Spleen (tissue), 11 donors: ENCODE measurements around the gene NLRP11. TPM values are rescaled to one million over a fixed set of nuclear protein-coding genes. Genes with fewer than 3 reads are reported as not detected.
"Not testable (repeated sequence)": the region's sequence is repeated elsewhere in the genome, so short reads cannot be mapped to it uniquely, and the experiment has no call there.

Experiments
- DNase-seq: peaks from one replicate; pipeline ENCODE4 v3.0.0-alpha.2; 2020
- H3K27ac ChIP-seq, 8 donors: fragments of 200-600 bp; sonication (generic) in 7 of 8; 1 replicate in 4 of 8; 2 replicates in 4 of 8; pipeline versions ENCODE4 v1.5.0 to v1.8.0; 2016 to 2021; ENCODE audit warnings: inconsistent platforms in 4 of 8, mild to moderate bottlenecking in 4 of 8, moderate library complexity in 1 of 8
- H3K27me3 ChIP-seq, 7 donors: fragments of 200-600 bp; sonication (generic) in 6 of 7; replicated peaks in 1 of 7; 1 replicate in 4 of 7; 2 replicates in 3 of 7; pipeline versions ENCODE4 v1.5.0 to v1.8.0; 2016 to 2021; ENCODE audit warnings: inconsistent platforms in 3 of 7, mild to moderate bottlenecking in 1 of 7
- H3K36me3 ChIP-seq, 6 donors: fragments of 200-600 bp; sonication (generic) in 5 of 6; 1 replicate in 4 of 6; 2 replicates in 2 of 6; pipeline versions ENCODE4 v1.5.0 to v1.8.0; 2016 to 2021; ENCODE audit warnings: inconsistent platforms in 2 of 6
- H3K4me1 ChIP-seq, 6 donors: fragments of 200-600 bp; sonication (generic) in 5 of 6; 1 replicate in 3 of 6; 2 replicates in 3 of 6; pipeline versions ENCODE4 v1.5.0 to v1.8.0; 2016 to 2021; ENCODE audit warnings: inconsistent platforms in 3 of 6
- H3K4me3 ChIP-seq, 8 donors: fragments of 200-600 bp; sonication (generic) in 7 of 8; 1 replicate in 4 of 8; 2 replicates in 4 of 8; pipeline versions ENCODE4 v1.5.0 to v1.8.0; 2016 to 2021; ENCODE audit warnings: inconsistent platforms in 4 of 8, mild to moderate bottlenecking in 4 of 8, moderate library complexity in 2 of 8
- H3K9me3 ChIP-seq, 8 donors: fragments of 200-600 bp; sonication (generic) in 7 of 8; 1 replicate in 4 of 8; 2 replicates in 4 of 8; pipeline versions ENCODE4 v1.5.0 to v1.8.0; 2016 to 2021; ENCODE audit warnings: inconsistent platforms in 4 of 8
- POLR2A ChIP-seq, 3 donors: fragments of 450-650 bp; IDR thresholded peaks; one replicate each; pipeline ENCODE4 v1.5.1; 2017; ENCODE audit warnings: antibody characterized with exemption in 3 of 3, mild to moderate bottlenecking in 1 of 3
- POLR2AphosphoS5 ChIP-seq, 3 donors: sonication (generic); formaldehyde crosslinking; IDR thresholded peaks; one replicate each; pipeline ENCODE4 v1.5.1; 2017; ENCODE audit warnings: antibody characterized with exemption in 3 of 3
- WGBS, 5 donors: extraction: QIAGEN DNeasy Blood & Tissue Kit in 3 of 5; methylation state at CpG; one replicate each; pipeline versions ENCODE4 v1.1.5 to v1.1.7; 2013 to 2018; 5-methylcytosine and 5-hydroxymethylcytosine counted together
- intact Hi-C: fragments of 100-400 bp; cut with DNase I; formaldehyde crosslinking; loops from one replicate; pipeline ENCODE4 v1.15.0; 2023; ENCODE audit warnings: low total_unique reads
- polyA plus RNA-seq, 3 donors: library from polyadenylated mRNA; stranded (reverse); fragments of 200-250 nt; gene quantifications; one replicate each; pipeline ENCODE4 v1.2.1, GENCODE V29; 2013
- total RNA-seq, 7 donors: library from RNA; depleted of rRNA in 3 of 7; stranded (reverse); fragments of >200 nt in 3 of 7; fragmentation: NEBNext Ultra II Directional in 4 of 7; extraction: Animal tissue kit (Norgen Biotek cat#: 25700) in 4 of 7; gene quantifications; one replicate each; pipeline versions ENCODE4 v1.1.0 to v1.2.1, GENCODE V29; 2016 to 2021
- TF ChIP-seq, protein P1 (sequence below), 11 experiments: fragments of 200-600 bp in 7 of 11; fragments of 450-650 bp in 4 of 11; sonication (generic) in 4 of 11; IDR thresholded peaks in 8 of 11; conservative IDR thresholded peaks in 3 of 11; 1 replicate in 7 of 11; 2 replicates in 4 of 11; pipeline versions ENCODE4 v1.4.0 to v1.8.0; 2016 to 2021; ENCODE audit warnings: antibody characterized with exemption in 11 of 11, inconsistent platforms in 4 of 11, mild to moderate bottlenecking in 1 of 11
- donor health status: healthy with polysubstance abuse.
- donor health status: DM: no; HTN: no; CAD: no; lungs with moderate emphysema.
- donor health status: DM: no; HTN: no; CAD: no.
- donor health status: Bipolar disorder and iron deficiency.
- donor health status: healthy.
- donor health status: DM: no; HTN: no; CAD: no.
- donor health status: DM: yes; HTN: yes; CAD: no.

The NLRP11 gene
- total and polyA plus RNA-seq, 10 donors: 0.03 to 0.22 (median 0.11) TPM; not detected in 6

DNA sequence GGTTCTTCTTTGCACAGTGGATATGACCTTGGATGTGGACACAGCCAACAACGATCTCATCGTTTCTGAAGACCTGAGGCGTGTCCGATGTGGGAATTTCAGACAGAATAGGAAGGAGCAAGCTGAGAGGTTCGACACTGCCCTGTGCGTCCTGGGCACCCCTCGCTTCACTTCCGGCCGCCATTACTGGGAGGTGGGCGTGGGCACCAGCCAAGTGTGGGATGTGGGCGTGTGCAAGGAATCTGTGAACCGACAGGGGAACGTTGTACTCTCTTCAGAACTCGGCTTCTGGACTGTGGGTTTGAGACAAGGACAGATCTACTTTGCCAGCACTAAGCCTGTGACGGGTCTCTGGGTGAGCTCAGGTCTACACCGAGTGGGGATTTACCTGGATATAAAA lies 53.5 kb downstream of the NLRP11 start:
- TF ChIP-seq POLR2AphosphoS5 (IDR thresholded peaks at IDR 0.05): no peak
- TF ChIP-seq, protein P1, sequence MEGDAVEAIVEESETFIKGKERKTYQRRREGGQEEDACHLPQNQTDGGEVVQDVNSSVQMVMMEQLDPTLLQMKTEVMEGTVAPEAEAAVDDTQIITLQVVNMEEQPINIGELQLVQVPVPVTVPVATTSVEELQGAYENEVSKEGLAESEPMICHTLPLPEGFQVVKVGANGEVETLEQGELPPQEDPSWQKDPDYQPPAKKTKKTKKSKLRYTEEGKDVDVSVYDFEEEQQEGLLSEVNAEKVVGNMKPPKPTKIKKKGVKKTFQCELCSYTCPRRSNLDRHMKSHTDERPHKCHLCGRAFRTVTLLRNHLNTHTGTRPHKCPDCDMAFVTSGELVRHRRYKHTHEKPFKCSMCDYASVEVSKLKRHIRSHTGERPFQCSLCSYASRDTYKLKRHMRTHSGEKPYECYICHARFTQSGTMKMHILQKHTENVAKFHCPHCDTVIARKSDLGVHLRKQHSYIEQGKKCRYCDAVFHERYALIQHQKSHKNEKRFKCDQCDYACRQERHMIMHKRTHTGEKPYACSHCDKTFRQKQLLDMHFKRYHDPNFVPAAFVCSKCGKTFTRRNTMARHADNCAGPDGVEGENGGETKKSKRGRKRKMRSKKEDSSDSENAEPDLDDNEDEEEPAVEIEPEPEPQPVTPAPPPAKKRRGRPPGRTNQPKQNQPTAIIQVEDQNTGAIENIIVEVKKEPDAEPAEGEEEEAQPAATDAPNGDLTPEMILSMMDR (IDR thresholded peaks at IDR 0.05 in 8 of 11, conservative IDR thresholded peaks at IDR 0.05 in 3 of 11): no peak
- TF ChIP-seq POLR2A (IDR thresholded peaks at IDR 0.05): no peak
- H3K4me1 ChIP-seq: no peaks in the 10 kb centered on the region
- no peak overlapping the region for H3K27ac ChIP-seq
- no peak for DNase-seq
- no peaks in the 10 kb centered on the region for H3K9me3 ChIP-seq
- 83 to 90% (median 85%) methylated on average over 16 of the region's 16 CpGs for WGBS, 5 donors
- H3K4me3 ChIP-seq: no peak overlapping the region
- no peaks in the 10 kb centered on the region for H3K36me3 ChIP-seq
- peaks cover 0 to 49% (median 3%) of the 10 kb centered on the region in 7 donors for H3K27me3 ChIP-seq
- intact Hi-C loops: no loop called here

DNA sequence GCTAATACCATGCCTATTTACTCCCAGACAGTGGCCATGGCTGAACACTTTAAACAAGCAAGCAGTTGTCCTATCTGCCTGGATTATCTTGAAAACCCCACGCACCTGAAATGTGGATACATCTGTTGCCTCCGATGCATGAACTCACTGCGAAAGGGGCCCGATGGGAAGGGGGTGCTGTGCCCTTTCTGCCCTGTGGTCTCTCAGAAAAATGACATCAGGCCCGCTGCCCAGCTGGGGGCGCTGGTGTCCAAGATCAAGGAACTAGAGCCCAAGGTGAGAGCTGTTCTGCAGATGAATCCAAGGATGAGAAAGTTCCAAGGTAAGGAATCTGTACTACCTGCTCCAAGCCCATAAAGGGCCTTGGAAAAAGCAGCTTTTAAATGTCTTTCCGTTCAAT lies 54.3 kb downstream of the NLRP11 start:
- Histone ChIP-seq H3K4me1 (no peaks in the 10 kb centered on the region), H3K27me3 (peaks cover 0 to 46% (median 3%) of the 10 kb centered on the region in 7 donors), H3K27ac (no peak overlapping the region), H3K36me3 (no peaks in the 10 kb centered on the region), H3K9me3 (no peaks in the 10 kb centered on the region), H3K4me3 (no peak overlapping the region)
- 28 to 37% (median 35%) methylated on average over 6 to 7 of the region's 7 CpGs for WGBS, 5 donors
- DNase-seq: no peak
- TF ChIP-seq, protein P1 (IDR thresholded peaks at IDR 0.05 in 8 of 11, conservative IDR thresholded peaks at IDR 0.05 in 3 of 11): no peak
- TF ChIP-seq POLR2A (IDR thresholded peaks at IDR 0.05) (no peak), POLR2AphosphoS5 (IDR thresholded peaks at IDR 0.05) (no peak)
- intact Hi-C loops: no loop called here

DNA sequence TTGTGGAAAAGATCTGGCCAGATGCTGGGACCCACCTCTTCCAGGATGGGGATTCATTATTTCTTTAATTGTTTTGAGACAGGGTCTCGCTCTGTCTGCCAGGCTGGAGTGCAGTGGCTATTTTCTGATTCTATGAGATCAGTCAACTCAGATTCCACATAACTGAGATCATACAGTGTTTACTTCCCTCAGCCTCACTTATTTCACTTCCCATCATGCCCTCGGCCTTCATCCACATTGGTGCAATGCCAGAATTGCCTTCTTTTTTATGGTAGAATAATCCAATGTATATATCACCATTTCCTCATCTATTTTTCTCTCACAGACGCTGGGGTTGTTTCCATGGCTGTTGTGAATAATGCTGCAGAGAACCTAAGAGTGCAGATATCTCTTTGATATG lies 62.2 kb downstream of the NLRP11 start:
- WGBS, 5 donors: 48 to 76% (median 59%) methylated on average over 1 to 3 of the region's 3 CpGs
- H3K4me3 ChIP-seq: not testable (repeated sequence)

DNA sequence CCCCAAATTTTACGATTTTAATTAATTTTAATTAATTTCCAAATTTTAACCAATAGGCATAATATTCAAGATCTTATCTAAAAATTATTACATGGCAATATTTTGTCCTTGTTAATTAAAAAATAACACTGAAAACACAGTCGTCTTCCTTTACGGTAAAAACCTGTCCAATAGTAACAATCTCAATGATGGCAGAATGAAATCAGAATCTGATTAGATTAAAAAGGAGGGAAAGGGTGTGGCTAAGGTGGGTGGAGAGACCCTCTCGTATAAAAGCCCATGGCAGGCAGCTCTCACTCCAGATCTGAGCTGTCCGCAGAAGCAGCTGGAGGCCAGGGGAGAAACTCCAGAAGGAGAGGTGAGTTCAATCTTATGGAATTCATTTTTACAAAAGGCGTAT lies 63.0 kb downstream of the NLRP11 start, which contains the start of gene RFPL4AL1:
Gene RFPL4AL1 (plus strand): TSS at position 301 of the 400 bp plus-strand sequence. CDS start 2,687 bp downstream, outside the sequence.
- Histone ChIP-seq H3K27me3 (peaks cover 0 to 15% (median 3%) of the 10 kb centered on the region in 7 donors), H3K9me3 (peaks cover 0 to 21% (median 3%) of the 10 kb centered on the region in 8 donors)
- H3K4me3 ChIP-seq, H3K36me3 ChIP-seq, intact Hi-C loops, H3K4me1 ChIP-seq, DNase-seq, H3K27ac ChIP-seq: not testable (repeated sequence)
- WGBS, 5 donors: 79 to 88% (median 86%) methylated on average over 5 to 6 of the region's 6 CpGs

More for the DNA sequence above, 62.2 kb downstream of the NLRP11 start:
- peaks cover 0 to 21% (median 3%) of the 10 kb centered on the region in 8 donors for H3K9me3 ChIP-seq
- DNase-seq, H3K36me3 ChIP-seq, H3K4me1 ChIP-seq, H3K27ac ChIP-seq, intact Hi-C loops: not testable (repeated sequence)
- peaks cover 0 to 15% (median 3%) of the 10 kb centered on the region in 7 donors for H3K27me3 ChIP-seq

DNA sequence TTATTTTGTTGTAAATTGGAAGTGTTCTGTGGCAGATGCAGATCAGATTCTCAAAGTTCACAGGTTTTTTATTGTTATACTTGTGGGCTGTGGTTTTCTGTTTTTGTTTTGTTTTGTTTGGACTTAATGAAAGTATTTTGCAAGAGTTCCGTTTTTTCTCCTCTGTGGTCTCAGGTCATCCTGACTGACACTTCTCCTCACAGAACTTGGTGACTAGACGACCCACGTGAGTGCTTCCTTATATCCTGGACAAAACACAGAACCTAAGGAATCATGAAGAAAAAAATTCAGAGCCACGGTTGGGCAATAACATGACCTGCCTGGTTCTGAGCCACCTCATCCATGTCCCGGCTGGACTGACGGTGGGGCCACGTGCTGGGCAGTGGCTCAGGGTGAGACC lies 65.3 kb downstream of the NLRP11 start:
- WGBS, 5 donors: 56 to 72% (median 62%) methylated on average over 7 of the region's 7 CpGs
- no peak overlapping the region for H3K4me3 ChIP-seq
- intact Hi-C loops: no loop called here
- TF ChIP-seq, protein P1 (IDR thresholded peaks at IDR 0.05 in 8 of 11, conservative IDR thresholded peaks at IDR 0.05 in 3 of 11): no peak
- TF ChIP-seq POLR2A (IDR thresholded peaks at IDR 0.05) (no peak), POLR2AphosphoS5 (IDR thresholded peaks at IDR 0.05) (no peak)
- no peak overlapping the region for H3K27ac ChIP-seq
- no peaks in the 10 kb centered on the region for H3K36me3 ChIP-seq
- no peaks in the 10 kb centered on the region for H3K4me1 ChIP-seq
- peaks cover 0 to 21% (median 3%) of the 10 kb centered on the region in 8 donors for H3K9me3 ChIP-seq
- no peak for DNase-seq
- H3K27me3 ChIP-seq: peaks cover 0 to 15% (median 3%) of the 10 kb centered on the region in 7 donors

DNA sequence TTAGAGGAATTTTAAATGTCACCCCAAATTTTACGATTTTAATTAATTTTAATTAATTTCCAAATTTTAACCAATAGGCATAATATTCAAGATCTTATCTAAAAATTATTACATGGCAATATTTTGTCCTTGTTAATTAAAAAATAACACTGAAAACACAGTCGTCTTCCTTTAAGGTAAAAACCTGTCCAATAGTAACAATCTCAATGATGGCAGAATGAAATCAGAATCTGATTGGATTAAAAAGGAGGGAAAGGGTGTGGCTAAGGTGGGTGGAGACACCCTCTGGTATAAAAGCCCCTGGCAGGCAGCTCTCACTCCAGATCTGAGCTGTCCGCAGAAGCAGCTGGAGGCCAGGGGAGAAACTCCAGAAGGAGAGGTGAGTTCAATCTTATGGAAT lies 73.0 kb downstream of the NLRP11 start, which contains the start of gene RFPL4A:
Gene RFPL4A (plus strand): TSS at position 301 of the 400 bp plus-strand sequence. CDS start 2,704 bp downstream, outside the sequence.
- intact Hi-C loops, H3K27ac ChIP-seq, H3K4me3 ChIP-seq, H3K36me3 ChIP-seq, DNase-seq, H3K4me1 ChIP-seq: not testable (repeated sequence)
- Histone ChIP-seq H3K27me3 (peaks cover 0 to 13% (median 0%) of the 10 kb centered on the region in 7 donors), H3K9me3 (peaks cover 0 to 10% (median 0%) of the 10 kb centered on the region in 8 donors)
- 83 to 96% (median 90%) methylated on average over 2 to 3 of the region's 3 CpGs for WGBS, 5 donors

DNA sequence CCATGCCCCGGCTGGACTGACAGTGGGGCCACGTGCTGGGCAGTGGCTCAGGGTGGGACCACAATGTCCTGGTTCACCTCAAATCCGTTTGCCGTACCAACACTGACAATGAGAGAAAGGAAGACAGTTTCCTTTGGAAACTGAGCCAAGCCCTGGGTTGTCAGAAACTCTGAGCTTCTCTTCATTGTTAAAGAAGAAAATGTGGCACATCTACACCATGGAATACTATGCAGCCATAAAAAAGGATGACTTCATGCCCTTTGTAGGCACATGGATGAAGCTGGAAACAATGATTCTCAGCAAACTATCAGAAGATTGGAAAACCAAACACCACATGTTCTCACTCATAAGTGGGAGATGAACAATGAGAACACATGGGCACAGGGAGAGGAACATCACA lies 75.0 kb downstream of the NLRP11 start:
- intact Hi-C loops: not testable (repeated sequence)

More for the DNA sequence above, 75.0 kb downstream of the NLRP11 start:
- Histone ChIP-seq H3K27me3 (peaks cover 0 to 20% (median 0%) of the 10 kb centered on the region in 7 donors), H3K9me3 (peaks cover 0 to 10% (median 0%) of the 10 kb centered on the region in 8 donors)
- WGBS, 5 donors: 76 to 83% (median 79%) methylated on average over 4 of the region's 4 CpGs
- not testable (repeated sequence) for H3K4me1 ChIP-seq, DNase-seq, H3K4me3 ChIP-seq, H3K36me3 ChIP-seq, H3K27ac ChIP-seq
